Subcutaneous adipose tissue (tissue), 4 donors: ENCODE measurements around the gene ABCG2. TPM values are rescaled to one million over a fixed set of nuclear protein-coding genes. Genes with fewer than 3 reads are reported as not detected.

Experiments used
- CTCF ChIP-seq: fragments of 450-650 bp; IDR thresholded peaks from one replicate; pipeline ENCODE4 v1.5.1; 2016; ENCODE audit warnings: low read depth, mild to moderate bottlenecking, control low read depth, antibody characterized with exemption, moderate library complexity
- total RNA-seq, 4 donors: library from RNA; depleted of rRNA; stranded (reverse); fragments of >200 nt; gene quantifications; one replicate each; pipeline ENCODE4 v1.1.0, GENCODE V29; 2016

The ABCG2 gene
- total RNA-seq, 4 donors from 2014 or later, result 4.9 to 12.4 (median 5.9) TPM

- no peak for TF ChIP-seq CTCF
These were observed 56.4 kb downstream of the ABCG2 start for GRCh38 chr4:88102026-88102425.

- TF ChIP-seq CTCF, result no peak
These were observed 57.3 kb downstream of the ABCG2 start for GRCh38 chr4:88101165-88101564.

GRCh38 chr4:88098993-88099752 is 59.3 kb downstream of the ABCG2 start:
- TF ChIP-seq CTCF, result no peak

- no peak for TF ChIP-seq CTCF
These were observed 60.7 kb downstream of the ABCG2 start for GRCh38 chr4:88097781-88098180.

GRCh38 chr4:88097301-88097700 is 61.1 kb downstream of the ABCG2 start:
- TF ChIP-seq CTCF, result no peak

GRCh38 chr4:88093874-88094273 is 64.6 kb downstream of the ABCG2 start:
- TF ChIP-seq CTCF, result no peak

GRCh38 chr4:88091378-88091777 is 67.1 kb downstream of the ABCG2 start:
- TF ChIP-seq CTCF, result no peak
